GM18498 (cell line): ENCODE measurements around the gene NPAS2.

ENCODE experiments used
- ATAC-seq: cut with Tn5 transposase; IDR thresholded peaks from one replicate; pipeline ENCODE4 v1.9.1; 2021; ENCODE audit warnings: mild to moderate bottlenecking, moderate library complexity; ENCODE audit not compliant: unreplicated experiment

The NPAS2 gene

GRCh38 chr2:100819370-100820272 lies at the start of gene NPAS2:
NPAS2 (plus strand) TSS chr2:100820139; CDS start chr2:100904755, 84,616 bp downstream.
- ATAC-seq = no peak

GRCh38 chr2:100771125-100771524 lies 48.8 kb upstream of the NPAS2 start:
- no peak for ATAC-seq

GRCh38 chr2:100773538-100773937 lies 46.4 kb upstream of the NPAS2 start:
- ATAC-seq = no peak

GRCh38 chr2:100776445-100776844 lies 43.5 kb upstream of the NPAS2 start:
- ATAC-seq = no peak

- no peak for ATAC-seq
These were observed 41.1 kb upstream of the NPAS2 start for GRCh38 chr2:100778637-100779450.

- no peak for ATAC-seq
These were observed 40.1 kb upstream of the NPAS2 start for GRCh38 chr2:100779908-100780202.

- ATAC-seq = no peak
These were observed 39.5 kb upstream of the NPAS2 start for GRCh38 chr2:100780203-100781008.

- ATAC-seq = no peak
These were observed 39.0 kb upstream of the NPAS2 start for GRCh38 chr2:100781009-100781325.

- ATAC-seq = no peak
These were observed 38.2 kb upstream of the NPAS2 start for GRCh38 chr2:100781523-100782379.

GRCh38 chr2:100782380-100782878 lies 37.5 kb upstream of the NPAS2 start:
- ATAC-seq = no peak

- ATAC-seq = no peak
These were observed 36.0 kb upstream of the NPAS2 start for GRCh38 chr2:100783987-100784386.

- ATAC-seq = no peak
These were observed 35.3 kb upstream of the NPAS2 start for GRCh38 chr2:100784681-100785080.

- ATAC-seq = no peak
These were observed 34.2 kb upstream of the NPAS2 start for GRCh38 chr2:100785626-100786296.

- ATAC-seq = no peak
These were observed 33.7 kb upstream of the NPAS2 start for GRCh38 chr2:100786297-100786658.

GRCh38 chr2:100786985-100787384 lies 33.0 kb upstream of the NPAS2 start:
- no peak for ATAC-seq

- ATAC-seq = no peak
These were observed 30.6 kb upstream of the NPAS2 start for GRCh38 chr2:100789361-100789760.

GRCh38 chr2:100791294-100791935 lies 28.5 kb upstream of the NPAS2 start:
- ATAC-seq = no peak

- ATAC-seq = no peak
These were observed 28.0 kb upstream of the NPAS2 start for GRCh38 chr2:100791936-100792308.

- ATAC-seq = no peak
These were observed 26.7 kb upstream of the NPAS2 start for GRCh38 chr2:100793220-100793619.
